H9 (cell line): Measurements from ENCODE around the gene BAG5. TPM values are rescaled to one million over a fixed set of nuclear protein-coding genes. Genes with fewer than 3 reads are reported as not detected.

Experiments used
- DNase-seq: peaks from one replicate; pipeline ENCODE4 v3.0.0-alpha.2; 2017
- H2AFZ ChIP-seq: one replicate; pipeline ENCODE4 v1.6.1; 2013; ENCODE audit warnings: mild to moderate bottlenecking, low read length, control low read depth, moderate library complexity
- H2AK5ac ChIP-seq: 2 replicates; pipeline ENCODE4 v1.6.1; 2013; ENCODE audit warnings: low read length, control low read depth, mixed read lengths; ENCODE audit not compliant: insufficient read length
- H2BK120ac ChIP-seq: one replicate; pipeline ENCODE4 v1.6.1; 2013; ENCODE audit warnings: low read depth, mild to moderate bottlenecking, low read length, control low read depth, inconsistent platforms; ENCODE audit not compliant: poor library complexity, severe bottlenecking
- H2BK12ac ChIP-seq: 2 replicates; pipeline ENCODE4 v1.6.1; 2013; ENCODE audit warnings: low read length, control low read depth, mixed read lengths, low read depth; ENCODE audit not compliant: insufficient read length
- H2BK15ac ChIP-seq: 2 replicates; pipeline ENCODE4 v1.6.1; 2013; ENCODE audit warnings: low read depth, low read length, control low read depth
- H2BK20ac ChIP-seq: one replicate; pipeline ENCODE4 v1.6.1; 2013; ENCODE audit warnings: low read depth, mild to moderate bottlenecking, low read length, control low read depth, inconsistent platforms; ENCODE audit not compliant: poor library complexity, severe bottlenecking
- H2BK5ac ChIP-seq: 2 replicates; pipeline ENCODE4 v1.6.1; 2013; ENCODE audit warnings: low read length, control low read depth, mixed read lengths; ENCODE audit not compliant: insufficient read length
- H3K14ac ChIP-seq: 2 replicates; pipeline ENCODE4 v1.6.1; 2013; ENCODE audit warnings: low read length, control low read depth; ENCODE audit not compliant: insufficient read depth
- H3K18ac ChIP-seq: 2 replicates; pipeline ENCODE4 v1.6.1; 2013; ENCODE audit warnings: low read depth, mild to moderate bottlenecking, mixed read lengths, low read length, control low read depth; ENCODE audit not compliant: insufficient read length
- H3K23ac ChIP-seq: 2 replicates; pipeline ENCODE4 v1.6.1; 2013; ENCODE audit warnings: low read length, control low read depth, mixed read lengths, low read depth; ENCODE audit not compliant: insufficient read length
- H3K23me2 ChIP-seq: 2 replicates; pipeline ENCODE4 v1.6.1; 2013; ENCODE audit warnings: low read depth, mild to moderate bottlenecking, mixed read lengths, low read length, control low read depth; ENCODE audit not compliant: insufficient read length, poor library complexity, severe bottlenecking
- H3K27ac ChIP-seq: 2 replicates; pipeline ENCODE4 v1.5.1; 2013; ENCODE audit warnings: low read length, control low read depth, mixed read lengths, low read depth; ENCODE audit not compliant: insufficient read length
- H3K27me3 ChIP-seq: 2 replicates; pipeline ENCODE4 v1.6.1; 2013; ENCODE audit warnings: low read length, control low read depth, inconsistent platforms; ENCODE audit not compliant: insufficient read depth
- H3K4ac ChIP-seq: 2 replicates; pipeline ENCODE4 v1.6.1; 2013; ENCODE audit warnings: low read depth, mild to moderate bottlenecking, control low read depth, inconsistent platforms, low read length, moderate library complexity
- H3K4me1 ChIP-seq: 2 replicates; pipeline ENCODE4 v1.6.1; 2013; ENCODE audit warnings: low read length, control low read depth, inconsistent platforms; ENCODE audit not compliant: insufficient read depth
- H3K4me2 ChIP-seq: 2 replicates; pipeline ENCODE4 v1.6.1; 2013; ENCODE audit warnings: low read length, control low read depth, mixed read lengths; ENCODE audit not compliant: insufficient read length, insufficient read depth
- H3K56ac ChIP-seq: 2 replicates; pipeline ENCODE4 v1.6.1; 2013; ENCODE audit warnings: low read depth, mild to moderate bottlenecking, mixed read lengths, low read length, control low read depth; ENCODE audit not compliant: insufficient read length
- H3K79me1 ChIP-seq: 2 replicates; pipeline ENCODE4 v1.6.1; 2013; ENCODE audit warnings: low read depth, mild to moderate bottlenecking, moderate library complexity, low read length, control low read depth, inconsistent platforms; ENCODE audit not compliant: insufficient read depth, poor library complexity, severe bottlenecking
- H3K79me2 ChIP-seq: 2 replicates; pipeline ENCODE4 v1.6.1; 2013; ENCODE audit warnings: low read length, control low read depth, inconsistent platforms; ENCODE audit not compliant: insufficient read depth
- H3K9ac ChIP-seq: 2 replicates; pipeline ENCODE4 v1.6.1; 2013; ENCODE audit warnings: low read length, control low read depth, mixed read lengths; ENCODE audit not compliant: insufficient read length; ENCODE audit errors: extremely low read depth
- H3K9me3 ChIP-seq: one replicate; pipeline ENCODE4 v1.6.1; 2013; ENCODE audit warnings: low read depth, low read length, inconsistent platforms; ENCODE audit not compliant: control insufficient read depth
- H3T11ph ChIP-seq: one replicate; pipeline ENCODE4 v1.6.1; 2013; ENCODE audit warnings: mild to moderate bottlenecking, low read length, control low read depth, inconsistent platforms
- H4K20me1 ChIP-seq: one replicate; pipeline ENCODE4 v1.6.1; 2013; ENCODE audit not compliant: control insufficient read depth, insufficient read length, insufficient read depth
- H4K5ac ChIP-seq: 2 replicates; pipeline ENCODE4 v1.6.1; 2013; ENCODE audit warnings: low read depth, mild to moderate bottlenecking, mixed read lengths, low read length, control low read depth; ENCODE audit not compliant: insufficient read length
- H4K8ac ChIP-seq: replicated peaks from 2 replicates; pipeline ENCODE4 v1.6.1; 2013; ENCODE audit warnings: low read length, control low read depth, mixed read lengths, low read depth; ENCODE audit not compliant: insufficient read length
- H4K91ac ChIP-seq: 2 replicates; pipeline ENCODE4 v1.6.1; 2013; ENCODE audit warnings: low read depth, mild to moderate bottlenecking, moderate library complexity, mixed read lengths, low read length, control low read depth; ENCODE audit not compliant: insufficient read length
- H3K27ac Mint-ChIP-seq, 3 experiments: 2 replicates in 2 of 3; 3 replicates in 1 of 3; pipeline ENCODE4 v1.8.0; 2020 to 2021; ENCODE audit warnings: mixed read lengths in 3 of 3, mild to moderate bottlenecking in 1 of 3, moderate library complexity in 1 of 3
- H3K27me3 Mint-ChIP-seq: 2 replicates; pipeline ENCODE4 v1.8.0; 2021; ENCODE audit warnings: low read depth, mild to moderate bottlenecking, moderate library complexity, mixed read lengths
- H3K36me3 Mint-ChIP-seq, 3 experiments: 2 replicates in 2 of 3; 3 replicates in 1 of 3; pipeline ENCODE4 v1.8.0; 2020 to 2021; ENCODE audit warnings: low read depth in 3 of 3, mixed read lengths in 3 of 3; ENCODE audit not compliant: insufficient read depth in 1 of 3
- H3K4me1 Mint-ChIP-seq, 2 experiments: 2 replicates each; pipeline ENCODE4 v1.8.0; 2020; ENCODE audit warnings: mixed read lengths in 2 of 2
- H3K4me3 Mint-ChIP-seq, 2 experiments: 2 replicates in 1 of 2; 3 replicates in 1 of 2; pipeline ENCODE4 v1.8.0; 2020 to 2021; ENCODE audit warnings: mild to moderate bottlenecking in 2 of 2, mixed read lengths in 2 of 2, moderate library complexity in 1 of 2
- H3K9me3 Mint-ChIP-seq, 2 experiments: 2 replicates in 1 of 2; 3 replicates in 1 of 2; pipeline ENCODE4 v1.8.0; 2020; ENCODE audit warnings: mild to moderate bottlenecking in 2 of 2, mixed read lengths in 2 of 2, moderate library complexity in 1 of 2
- WGBS: extraction: QIAGEN DNeasy Blood & Tissue Kit; methylation state at CpG from one replicate; pipeline ENCODE4 v1.1.7; 2013; ENCODE audit warnings: missing lambda C conversion rate, low lambda C conversion rate, mixed read lengths; ENCODE audit not compliant: insufficient read length; ENCODE audit errors: extremely low coverage; 5-methylcytosine and 5-hydroxymethylcytosine counted together
- total RNA-seq: library from RNA; stranded (reverse); gene quantifications from 2 replicates; pipeline ENCODE4 v1.2.1, GENCODE V29; 2021
- TF ChIP-seq, protein P1 (sequence below): fragments of 200-600 bp; sonication (generic); conservative IDR thresholded peaks from 3 replicates; pipeline ENCODE4 v1.8.0; 2021; ENCODE audit warnings: antibody characterized with exemption, mild to moderate bottlenecking

The BAG5 gene
- total RNA-seq, 1 experiment from 2014 or later = 38.0 TPM

DNA sequence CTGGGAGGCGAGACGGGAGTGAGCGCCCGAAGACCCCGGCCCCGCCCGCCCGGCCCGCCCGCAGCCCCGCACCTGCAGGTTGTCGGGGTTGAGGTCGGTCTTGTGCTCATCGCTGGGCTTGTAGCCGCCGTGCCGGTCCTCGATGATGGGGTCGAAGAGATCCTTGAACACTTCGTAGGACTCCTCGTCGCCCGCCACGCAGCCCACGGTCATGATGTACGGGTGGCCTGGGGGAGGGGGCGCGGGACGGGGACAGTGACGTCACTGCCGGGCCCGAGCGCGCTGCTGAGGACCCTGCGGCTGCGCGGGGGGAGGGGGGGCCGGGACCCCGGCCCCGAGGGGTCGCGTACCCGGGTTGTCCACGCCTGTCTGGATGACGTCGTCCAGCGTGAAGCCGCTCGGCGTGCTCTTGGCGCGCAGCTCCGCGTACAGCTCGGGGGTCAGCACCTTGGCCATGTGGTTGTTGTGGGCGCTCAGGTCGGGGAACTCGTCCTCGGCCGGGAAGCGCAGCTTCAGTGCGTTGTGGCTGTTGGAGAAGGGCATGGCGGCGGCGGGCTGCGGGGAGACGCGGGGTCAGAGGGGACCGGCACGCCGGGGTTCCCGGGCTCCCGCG lies 40.4 kb downstream of the BAG5 start:
- peak overlapping the region; percentile 44 for H3K9ac ChIP-seq
- H4K20me1 ChIP-seq = peaks cover 3% of the 10 kb centered on the region
- H4K91ac ChIP-seq = no peak overlapping the region
- no peak overlapping the region for H4K5ac ChIP-seq
- no peak overlapping the region for H3K56ac ChIP-seq
- no peaks in the 10 kb centered on the region for H3K79me1 ChIP-seq
- no peak overlapping the region for H2AK5ac ChIP-seq
- H3K27me3 ChIP-seq = peaks cover 7% of the 10 kb centered on the region; the same call in 1 of the 2 replicates
- H2BK12ac ChIP-seq = no peak overlapping the region
- no peak overlapping the region for H3T11ph ChIP-seq
- no peak overlapping the region for H2BK20ac ChIP-seq
- DNase-seq = no peak
- no CpG with 5 or more reads among the region's 74 CpGs for WGBS
- no peak overlapping the region for H2BK5ac ChIP-seq
- TF ChIP-seq, protein P1, sequence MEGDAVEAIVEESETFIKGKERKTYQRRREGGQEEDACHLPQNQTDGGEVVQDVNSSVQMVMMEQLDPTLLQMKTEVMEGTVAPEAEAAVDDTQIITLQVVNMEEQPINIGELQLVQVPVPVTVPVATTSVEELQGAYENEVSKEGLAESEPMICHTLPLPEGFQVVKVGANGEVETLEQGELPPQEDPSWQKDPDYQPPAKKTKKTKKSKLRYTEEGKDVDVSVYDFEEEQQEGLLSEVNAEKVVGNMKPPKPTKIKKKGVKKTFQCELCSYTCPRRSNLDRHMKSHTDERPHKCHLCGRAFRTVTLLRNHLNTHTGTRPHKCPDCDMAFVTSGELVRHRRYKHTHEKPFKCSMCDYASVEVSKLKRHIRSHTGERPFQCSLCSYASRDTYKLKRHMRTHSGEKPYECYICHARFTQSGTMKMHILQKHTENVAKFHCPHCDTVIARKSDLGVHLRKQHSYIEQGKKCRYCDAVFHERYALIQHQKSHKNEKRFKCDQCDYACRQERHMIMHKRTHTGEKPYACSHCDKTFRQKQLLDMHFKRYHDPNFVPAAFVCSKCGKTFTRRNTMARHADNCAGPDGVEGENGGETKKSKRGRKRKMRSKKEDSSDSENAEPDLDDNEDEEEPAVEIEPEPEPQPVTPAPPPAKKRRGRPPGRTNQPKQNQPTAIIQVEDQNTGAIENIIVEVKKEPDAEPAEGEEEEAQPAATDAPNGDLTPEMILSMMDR = no peak
- H3K14ac ChIP-seq = peak overlapping the region; percentile 86
- H3K27ac ChIP-seq = no peak overlapping the region
- H3K4me2 ChIP-seq = peak overlapping the region; percentile 62
- peaks cover 4 to 5% of the 10 kb centered on the region in 2 experiments; a peak in 3 of 5 replicates for H3K9me3 Mint-ChIP-seq
- peak overlapping the region; percentile 78 for H3K18ac ChIP-seq
- peaks cover 19 to 46% of the 10 kb centered on the region in 2 experiments for H3K4me1 Mint-ChIP-seq
- H2BK15ac ChIP-seq = no peak overlapping the region
- no peaks in the 10 kb centered on the region for H3K9me3 ChIP-seq
- H3K4me1 ChIP-seq = no peaks in the 10 kb centered on the region
- H3K79me2 ChIP-seq = no peaks in the 10 kb centered on the region
- H3K27me3 Mint-ChIP-seq = peaks cover 30% of the 10 kb centered on the region
- H3K23ac ChIP-seq = no peak overlapping the region
- H3K4ac ChIP-seq = no peak overlapping the region
- no peak overlapping the region for H4K8ac ChIP-seq
- H2AFZ ChIP-seq = no peak overlapping the region
- H3K4me3 Mint-ChIP-seq = peak overlapping the region; percentile 79 to 86
- H3K27ac Mint-ChIP-seq = no peak overlapping the region
- peaks cover 12% of the 10 kb centered on the region for H3K23me2 ChIP-seq
- H2BK120ac ChIP-seq = no peak overlapping the region
- H3K36me3 Mint-ChIP-seq = peaks cover 10 to 15% (median 13%) of the 10 kb centered on the region in 3 experiments
